Uterus (tissue), 2 donors: ENCODE data around the gene NEMP2.

Experiments
- POLR2A ChIP-seq, 2 donors: fragments of 450-650 bp; IDR thresholded peaks; one replicate each; pipeline ENCODE4 v1.6.1; 2016; ENCODE audit warnings: antibody characterized with exemption in 2 of 2, mild to moderate bottlenecking in 1 of 2, moderate library complexity in 1 of 2
- TF ChIP-seq, protein P1 (sequence below), 4 experiments: fragments of 200-600 bp in 2 of 4; fragments of 450-650 bp in 2 of 4; sonication (generic) in 2 of 4; IDR thresholded peaks; one replicate each; pipeline ENCODE4 v1.5.1; 2016 to 2019; ENCODE audit warnings: antibody characterized with exemption in 4 of 4, mild to moderate bottlenecking in 2 of 4, moderate library complexity in 1 of 4

DNA sequence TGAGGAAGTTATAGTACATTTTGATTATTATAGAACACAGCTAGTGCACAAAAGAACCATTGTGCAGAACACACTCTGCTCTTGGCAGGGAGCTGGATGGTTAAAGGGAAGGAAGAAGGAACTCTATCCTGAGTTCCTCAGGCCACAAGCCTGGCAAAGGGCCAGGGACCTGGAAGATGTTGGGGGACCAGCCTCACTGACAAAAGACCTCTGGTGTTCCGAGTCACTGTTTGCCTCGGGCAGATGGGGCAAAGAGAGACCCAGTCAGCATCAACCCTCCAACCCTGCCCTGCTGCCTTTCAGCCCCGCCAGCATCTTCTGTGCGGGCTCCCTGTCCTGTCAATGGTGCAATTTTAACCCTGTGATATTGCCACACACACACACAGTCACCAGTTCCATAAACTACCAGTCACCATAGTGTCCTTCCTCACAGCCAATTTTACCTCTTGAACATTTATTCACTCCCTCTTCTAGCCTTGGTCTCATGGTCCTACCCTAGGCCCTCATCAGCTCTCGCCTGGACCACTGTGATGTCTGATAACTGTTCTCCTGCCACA lies 21.9 kb downstream of the NEMP2 start:
- TF ChIP-seq, protein P1, sequence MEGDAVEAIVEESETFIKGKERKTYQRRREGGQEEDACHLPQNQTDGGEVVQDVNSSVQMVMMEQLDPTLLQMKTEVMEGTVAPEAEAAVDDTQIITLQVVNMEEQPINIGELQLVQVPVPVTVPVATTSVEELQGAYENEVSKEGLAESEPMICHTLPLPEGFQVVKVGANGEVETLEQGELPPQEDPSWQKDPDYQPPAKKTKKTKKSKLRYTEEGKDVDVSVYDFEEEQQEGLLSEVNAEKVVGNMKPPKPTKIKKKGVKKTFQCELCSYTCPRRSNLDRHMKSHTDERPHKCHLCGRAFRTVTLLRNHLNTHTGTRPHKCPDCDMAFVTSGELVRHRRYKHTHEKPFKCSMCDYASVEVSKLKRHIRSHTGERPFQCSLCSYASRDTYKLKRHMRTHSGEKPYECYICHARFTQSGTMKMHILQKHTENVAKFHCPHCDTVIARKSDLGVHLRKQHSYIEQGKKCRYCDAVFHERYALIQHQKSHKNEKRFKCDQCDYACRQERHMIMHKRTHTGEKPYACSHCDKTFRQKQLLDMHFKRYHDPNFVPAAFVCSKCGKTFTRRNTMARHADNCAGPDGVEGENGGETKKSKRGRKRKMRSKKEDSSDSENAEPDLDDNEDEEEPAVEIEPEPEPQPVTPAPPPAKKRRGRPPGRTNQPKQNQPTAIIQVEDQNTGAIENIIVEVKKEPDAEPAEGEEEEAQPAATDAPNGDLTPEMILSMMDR (IDR thresholded peaks at IDR 0.05): no peak
- TF ChIP-seq POLR2A (IDR thresholded peaks at IDR 0.05): no peak
